TTC549 (cell line): ENCODE results near the gene TTLL8.
"Not testable (repeated sequence)": the region's sequence is repeated elsewhere in the genome, so short reads cannot be mapped to it uniquely, and the experiment has no call there.

ENCODE experiments used
- FAIRE-seq: peaks from 2 replicates; lab custom pipeline; 2012; peaks lifted over from hg19 to GRCh38; lab: Jason Lieb, UNC

TTLL8 gene

DNA sequence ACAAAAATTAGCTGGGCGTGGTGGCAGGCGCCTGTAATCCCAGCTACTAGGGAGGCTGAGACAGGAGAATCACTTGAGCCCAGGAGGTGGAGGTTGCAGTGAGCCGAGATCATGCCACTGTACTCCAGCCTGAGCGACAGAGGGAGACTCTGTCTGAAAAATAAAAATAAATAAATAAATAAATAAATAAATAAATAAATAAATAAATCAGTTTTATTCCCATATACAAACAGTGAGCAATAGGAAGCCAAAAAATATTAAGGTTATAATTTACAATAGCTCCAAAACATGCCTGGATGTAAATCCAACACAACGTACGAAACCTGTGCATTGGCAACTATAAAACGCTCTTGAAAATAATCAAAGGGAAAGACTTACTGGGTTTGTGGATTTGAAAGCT is 76.3 kb downstream of the TTLL8 start:
- not testable (repeated sequence) for FAIRE-seq

GRCh38 chr22:49979587-49980264 is 78.4 kb downstream of the TTLL8 start:
- no peak for FAIRE-seq

DNA sequence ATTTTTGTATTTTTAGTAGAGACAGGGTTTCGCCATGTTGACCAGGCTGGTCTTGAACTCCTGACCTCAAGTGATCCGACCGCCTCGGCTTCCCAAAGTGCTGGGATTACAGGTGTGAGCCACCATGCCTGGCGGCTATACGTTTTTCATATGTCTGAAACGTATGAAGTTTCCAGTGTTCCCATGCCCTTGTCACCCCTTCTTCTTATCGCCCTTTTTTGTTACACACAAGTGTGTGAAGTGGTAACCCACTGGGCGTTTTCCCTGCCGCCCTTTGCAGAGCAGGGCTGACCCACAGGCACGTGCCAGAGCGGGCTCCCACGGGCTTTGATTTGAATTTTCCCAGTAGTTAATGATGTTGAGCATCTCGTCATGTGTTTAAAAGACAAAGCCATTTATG is 80.5 kb downstream of the TTLL8 start:
- FAIRE-seq = no peak

DNA sequence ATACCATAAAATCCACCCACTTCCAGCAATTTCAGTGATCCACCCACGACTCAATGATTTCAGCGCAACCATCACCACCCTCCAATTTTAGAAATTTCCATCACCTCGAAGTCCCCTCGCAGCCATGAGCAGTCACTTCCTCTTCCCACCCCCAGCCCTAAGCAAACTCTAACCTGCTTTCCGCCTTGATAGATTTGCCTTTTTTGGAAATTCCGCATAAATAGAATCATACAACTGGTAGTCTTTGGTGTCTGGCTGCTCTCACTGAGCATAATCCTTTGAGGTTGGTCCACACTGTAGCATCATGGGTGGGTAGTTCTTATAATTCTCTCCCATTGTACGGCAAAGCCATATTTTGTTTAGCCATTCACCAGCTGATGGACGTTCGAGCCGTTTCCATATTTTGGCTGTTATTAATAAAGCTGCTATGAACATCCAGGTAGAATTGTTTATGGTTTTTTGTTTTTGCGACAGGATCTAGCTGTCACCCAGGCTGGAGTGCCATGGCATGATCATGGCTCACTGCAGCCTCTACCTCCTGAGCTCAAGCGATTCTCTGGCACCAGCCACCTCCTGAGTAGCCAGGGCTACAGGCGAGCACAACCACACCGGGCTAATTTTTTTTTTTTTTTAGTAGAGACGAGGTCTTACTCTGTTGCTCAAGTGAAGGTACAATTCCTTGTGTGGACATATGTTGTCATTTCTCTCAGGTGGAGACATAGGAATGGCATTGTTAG is 81.5 kb downstream of the TTLL8 start:
- FAIRE-seq = no peak

- FAIRE-seq = no peak
Observed at GRCh38 chr22:49975543-49976389, 82.3 kb downstream of the TTLL8 start.

DNA sequence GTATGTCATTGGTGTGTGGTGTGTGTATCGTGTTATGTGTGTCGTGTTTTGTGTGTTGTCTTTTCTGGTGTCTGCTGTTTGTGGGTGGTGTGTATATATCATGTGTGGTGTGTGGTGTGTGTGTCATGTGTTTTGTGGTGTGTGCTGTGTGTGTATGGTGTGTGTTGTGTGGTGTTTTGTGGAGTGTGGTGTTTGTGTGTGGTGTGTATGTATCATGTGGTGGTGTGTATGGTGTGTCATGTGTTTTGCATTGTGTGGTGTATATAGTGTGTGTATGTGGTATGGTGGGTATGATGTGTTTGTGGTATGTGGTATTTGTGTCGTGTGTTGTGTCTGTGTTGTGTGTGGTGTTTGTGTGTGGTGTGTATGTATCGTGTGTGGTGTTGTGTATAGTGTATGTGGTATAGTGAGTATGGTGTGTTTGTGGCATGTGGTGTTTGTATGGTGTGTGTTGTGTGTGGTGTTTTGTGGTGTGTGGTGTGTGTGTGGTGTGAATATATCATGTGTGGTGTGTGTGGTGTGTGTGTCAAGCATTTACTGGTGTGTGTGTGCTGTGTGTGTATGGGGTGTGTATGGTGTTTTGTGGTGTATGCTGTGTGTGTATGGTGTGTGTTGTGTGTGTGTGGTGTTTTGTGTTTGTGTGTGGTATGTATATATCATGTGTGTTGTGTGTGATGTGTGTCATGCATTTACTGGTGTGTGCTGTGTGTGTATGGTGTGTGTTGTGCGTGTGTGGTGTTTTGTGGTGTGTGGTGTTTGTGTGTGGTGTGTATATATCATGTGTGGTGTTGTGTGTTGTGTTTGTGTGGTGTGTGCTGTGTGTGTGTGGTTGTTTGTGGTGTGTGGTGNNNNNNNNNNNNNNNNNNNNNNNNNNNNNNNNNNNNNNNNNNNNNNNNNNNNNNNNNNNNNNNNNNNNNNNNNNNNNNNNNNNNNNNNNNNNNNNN is 84.8 kb downstream of the TTLL8 start:
- FAIRE-seq = no peak

- no peak for FAIRE-seq
Observed at GRCh38 chr22:49972163-49973017, 85.7 kb downstream of the TTLL8 start.

- FAIRE-seq = no peak
Observed at GRCh38 chr22:49971232-49972162, 86.6 kb downstream of the TTLL8 start.

DNA sequence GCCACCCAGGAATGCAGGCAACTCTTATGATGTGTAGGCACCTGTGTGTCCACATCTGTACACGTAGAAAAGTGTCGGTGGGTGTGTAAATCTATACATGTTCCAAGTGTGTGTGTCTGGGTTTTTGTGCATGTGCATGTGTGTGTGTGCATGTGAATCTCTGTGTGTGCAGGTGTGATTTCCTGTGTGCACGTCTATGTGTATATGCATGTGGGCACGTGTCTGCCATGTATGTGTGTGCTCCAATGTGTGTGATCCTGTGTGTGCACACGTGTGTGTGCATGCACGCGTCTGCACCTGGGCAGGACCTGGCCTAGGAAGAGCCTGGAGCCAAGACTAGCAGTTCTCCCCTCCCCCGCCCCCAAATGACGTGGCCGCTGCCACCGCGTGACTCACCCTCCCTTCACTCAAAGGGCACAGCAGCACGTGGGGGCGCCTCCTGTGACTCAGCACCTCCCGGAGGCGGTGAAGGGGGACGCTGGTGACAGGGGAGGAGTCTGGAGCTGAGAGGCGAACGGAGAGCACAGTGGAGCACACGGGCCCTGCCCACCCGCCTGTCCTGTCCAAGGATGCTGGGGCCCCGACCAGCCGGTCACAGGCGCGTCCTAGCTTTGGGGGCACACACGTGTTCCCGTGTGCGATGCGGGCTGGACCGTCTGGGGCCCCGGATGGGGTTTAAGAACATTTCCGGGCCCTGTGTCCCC is 87.4 kb downstream of the TTLL8 start:
- no peak for FAIRE-seq

GRCh38 chr22:49969751-49970527 is 88.2 kb downstream of the TTLL8 start:
- FAIRE-seq = no peak

DNA sequence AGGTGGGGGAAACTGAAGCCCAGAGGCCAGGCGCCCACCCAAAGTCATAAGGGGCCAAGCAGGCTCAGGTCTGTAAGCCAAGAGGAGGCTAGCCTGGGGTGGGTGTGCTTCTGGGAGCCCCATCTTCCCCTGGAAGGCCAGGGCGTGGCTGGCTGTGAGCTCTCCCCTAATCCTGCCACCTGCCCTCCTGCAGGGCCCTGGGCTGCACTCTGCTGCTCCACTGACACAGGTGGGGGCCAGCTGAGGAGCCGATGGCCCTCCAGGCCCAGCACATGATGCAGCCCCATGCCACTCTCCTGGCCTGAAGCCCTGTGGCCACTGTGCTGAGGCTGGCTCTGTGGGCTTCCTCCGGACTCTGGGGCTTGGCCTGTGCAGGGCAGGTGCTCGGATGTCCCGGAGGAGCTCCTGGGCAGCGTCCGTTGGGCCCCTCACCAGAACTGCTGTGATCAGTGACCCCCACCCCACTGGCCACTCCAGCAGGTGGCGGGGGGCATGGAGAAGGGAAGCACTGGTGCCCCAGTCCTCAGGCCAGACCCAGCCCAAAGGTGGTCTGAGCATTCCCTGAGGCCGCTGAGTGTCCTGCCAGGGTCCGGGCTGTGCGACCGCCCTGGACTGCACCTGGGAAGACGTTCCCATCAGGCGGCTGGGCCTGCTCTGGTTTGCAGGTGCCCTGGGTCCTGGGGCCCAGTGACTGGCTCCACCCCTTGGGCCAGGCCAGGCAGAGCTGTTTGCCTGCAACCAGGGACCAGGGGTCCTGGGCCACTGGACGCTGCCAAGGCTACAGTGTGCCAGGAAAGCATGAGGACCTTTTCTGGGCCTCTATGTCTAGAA is 89.1 kb downstream of the TTLL8 start:
- no peak for FAIRE-seq
